HEK293 (cell line): ENCODE measurements around the gene HJURP.

Source experiments
- CTCF ChIA-PET: fragments of 350-600 bp; formaldehyde crosslinking; extraction: SDS; loops from one replicate; lab custom pipeline; 2021; ENCODE audit warnings: antibody characterized with exemption; lab: Yijun Ruan, JAX
- POLR2A ChIA-PET: fragments of 300-600 bp; formaldehyde crosslinking; extraction: SDS; loops from one replicate; lab custom pipeline; 2020; ENCODE audit warnings: antibody characterized with exemption, inconsistent platforms; lab: Yijun Ruan, JAX
- H3K27ac ChIP-seq: fragments of 200-500 bp; sonication (Bioruptor generic); 2 replicates; pipeline ENCODE4 v1.5.1; 2014; ENCODE audit warnings: low read depth, low read length, control low read depth, inconsistent platforms; ENCODE audit errors: extremely low read depth
- H3K36me3 ChIP-seq, 2 experiments: fragments of 200-500 bp in 1 of 2; sonication (Bioruptor generic) in 1 of 2; 1 replicate in 1 of 2; 2 replicates in 1 of 2; pipeline ENCODE4 v1.5.1; 2014 to 2017; ENCODE audit warnings: inconsistent platforms in 2 of 2, low read length in 2 of 2; ENCODE audit not compliant: control insufficient read depth in 2 of 2, insufficient read depth in 1 of 2
- H3K4me1 ChIP-seq: fragments of 200-500 bp; sonication (Bioruptor generic); 2 replicates; pipeline ENCODE4 v1.5.1; 2014; ENCODE audit warnings: mild to moderate bottlenecking, low read length, inconsistent platforms; ENCODE audit not compliant: control insufficient read depth, insufficient read depth
- H3K4me3 ChIP-seq: 2 replicates; pipeline ENCODE4 v1.5.1; 2011; ENCODE audit warnings: low read depth, mild to moderate bottlenecking, control low read depth, low read length, moderate library complexity
- H3K9me3 ChIP-seq: fragments of 200-500 bp; sonication (Bioruptor generic); 2 replicates; pipeline ENCODE4 v1.5.1; 2014; ENCODE audit warnings: low read depth, low read length, inconsistent platforms; ENCODE audit not compliant: control insufficient read depth, insufficient read depth
- GLI2 ChIP-seq: fragments of 450-650 bp; formaldehyde crosslinking; IDR thresholded peaks from 2 replicates; pipeline ENCODE4; 2017; ENCODE audit warnings: missing biosample characterization, missing genetic modification characterization, low read depth, borderline replicate concordance
- KLF8 ChIP-seq: fragments of 450-650 bp; formaldehyde crosslinking; IDR thresholded peaks from 2 replicates; pipeline ENCODE4 v1.5.1; 2016; ENCODE audit warnings: missing biosample characterization, missing genetic modification characterization
- MYNN ChIP-seq: fragments of 450-650 bp; formaldehyde crosslinking; IDR thresholded peaks from 2 replicates; pipeline ENCODE4 v1.5.1; 2016; ENCODE audit warnings: missing biosample characterization, missing genetic modification characterization, borderline replicate concordance
- OVOL3 ChIP-seq: fragments of 450-650 bp; formaldehyde crosslinking; IDR thresholded peaks from 2 replicates; pipeline ENCODE4 v1.5.1; 2016; ENCODE audit warnings: missing biosample characterization, missing genetic modification characterization
- SETDB1 ChIP-seq: IDR thresholded peaks from one replicate; pipeline ENCODE4 v1.6.1; 2017; ENCODE audit warnings: mild to moderate bottlenecking, low read length, moderate library complexity, mixed read lengths; ENCODE audit not compliant: insufficient read length
- ZBTB48 ChIP-seq: fragments of 450-650 bp; formaldehyde crosslinking; IDR thresholded peaks from 2 replicates; pipeline ENCODE4 v1.5.1; 2016; ENCODE audit warnings: missing biosample characterization, missing genetic modification characterization
- ZNF10 ChIP-seq: fragments of 450-650 bp; formaldehyde crosslinking; IDR thresholded peaks from 2 replicates; pipeline ENCODE4 v1.5.1; 2017; ENCODE audit warnings: missing biosample characterization, missing genetic modification characterization
- ZNF138 ChIP-seq: fragments of 450-650 bp; formaldehyde crosslinking; IDR thresholded peaks from 2 replicates; pipeline ENCODE4 v1.5.1; 2016; ENCODE audit warnings: missing biosample characterization, missing genetic modification characterization, borderline replicate concordance
- ZNF157 ChIP-seq: fragments of 450-650 bp; formaldehyde crosslinking; IDR thresholded peaks from 2 replicates; pipeline ENCODE4 v1.5.1; 2016; ENCODE audit warnings: missing biosample characterization, missing genetic modification characterization
- ZNF211 ChIP-seq: fragments of 450-650 bp; formaldehyde crosslinking; IDR thresholded peaks from 2 replicates; pipeline ENCODE4 v1.5.1; 2016; ENCODE audit warnings: low read depth, missing biosample characterization, missing genetic modification characterization
- ZNF214 ChIP-seq: fragments of 450-650 bp; formaldehyde crosslinking; IDR thresholded peaks from 2 replicates; pipeline ENCODE4 v1.5.1; 2017; ENCODE audit warnings: missing biosample characterization, mild to moderate bottlenecking, missing genetic modification characterization, borderline replicate concordance
- ZNF223 ChIP-seq: fragments of 450-650 bp; formaldehyde crosslinking; IDR thresholded peaks from 2 replicates; pipeline ENCODE4 v1.5.1; 2016; ENCODE audit warnings: missing biosample characterization, missing genetic modification characterization
- ZNF248 ChIP-seq: fragments of 450-650 bp; formaldehyde crosslinking; IDR thresholded peaks from 2 replicates; pipeline ENCODE4 v1.5.1; 2017; ENCODE audit warnings: missing biosample characterization, missing genetic modification characterization
- ZNF274 ChIP-seq, 2 experiments: fragments of 200-500 bp in 1 of 2; fragments of 450-650 bp in 1 of 2; sonication (Bioruptor generic) in 1 of 2; formaldehyde crosslinking in 1 of 2; IDR thresholded peaks; 2 replicates each; pipeline versions ENCODE4 v1.5.1 to v1.6.1; 2014 to 2016; ENCODE audit warnings: borderline replicate concordance in 1 of 2, inconsistent platforms in 1 of 2, low read length in 1 of 2, missing biosample characterization in 1 of 2, missing genetic modification characterization in 1 of 2
- ZNF362 ChIP-seq: fragments of 450-650 bp; formaldehyde crosslinking; IDR thresholded peaks from 2 replicates; pipeline ENCODE4 v1.5.1; 2016; ENCODE audit warnings: missing biosample characterization, missing genetic modification characterization
- ZNF510 ChIP-seq: fragments of 450-650 bp; formaldehyde crosslinking; IDR thresholded peaks from 2 replicates; pipeline ENCODE4 v1.5.1; 2018; ENCODE audit warnings: mild to moderate bottlenecking, missing genetic modification characterization, missing biosample characterization; ENCODE audit not compliant: insufficient replicate concordance
- ZNF529 ChIP-seq: fragments of 450-650 bp; formaldehyde crosslinking; IDR thresholded peaks from 2 replicates; pipeline ENCODE4 v1.5.1; 2017; ENCODE audit warnings: missing genetic modification characterization, missing biosample characterization; ENCODE audit not compliant: insufficient replicate concordance
- ZNF571 ChIP-seq: fragments of 450-650 bp; formaldehyde crosslinking; IDR thresholded peaks from 2 replicates; pipeline ENCODE4 v1.5.0; 2017; ENCODE audit warnings: missing biosample characterization, missing genetic modification characterization
- ZNF600 ChIP-seq: fragments of 450-650 bp; formaldehyde crosslinking; IDR thresholded peaks from 2 replicates; pipeline ENCODE4 v1.5.1; 2016; ENCODE audit warnings: missing biosample characterization, missing genetic modification characterization
- ZNF639 ChIP-seq: fragments of 450-650 bp; formaldehyde crosslinking; IDR thresholded peaks from 2 replicates; pipeline ENCODE4 v1.5.1; 2016; ENCODE audit warnings: missing biosample characterization, missing genetic modification characterization
- ZNF830 ChIP-seq: fragments of 450-650 bp; IDR thresholded peaks from 2 replicates; pipeline ENCODE4 v1.5.0; 2018; ENCODE audit warnings: missing biosample characterization, missing genetic modification characterization, low read depth, mild to moderate bottlenecking, moderate library complexity
- ZSCAN23 ChIP-seq: fragments of 450-650 bp; formaldehyde crosslinking; IDR thresholded peaks from 2 replicates; pipeline ENCODE4 v1.5.1; 2016; ENCODE audit warnings: missing biosample characterization, missing genetic modification characterization
- ZSCAN30 ChIP-seq: fragments of 450-650 bp; IDR thresholded peaks from 2 replicates; pipeline ENCODE4 v1.5.1; 2018; ENCODE audit warnings: missing biosample characterization, mild to moderate bottlenecking, missing genetic modification characterization, moderate library complexity
- ZSCAN5A ChIP-seq: fragments of 450-650 bp; formaldehyde crosslinking; IDR thresholded peaks from 2 replicates; pipeline ENCODE4 v1.5.1; 2016; ENCODE audit warnings: missing biosample characterization, missing genetic modification characterization
- ZXDB ChIP-seq: fragments of 450-650 bp; formaldehyde crosslinking; IDR thresholded peaks from 2 replicates; pipeline ENCODE4 v1.5.1; 2016; ENCODE audit warnings: missing biosample characterization, missing genetic modification characterization

HJURP gene

DNA sequence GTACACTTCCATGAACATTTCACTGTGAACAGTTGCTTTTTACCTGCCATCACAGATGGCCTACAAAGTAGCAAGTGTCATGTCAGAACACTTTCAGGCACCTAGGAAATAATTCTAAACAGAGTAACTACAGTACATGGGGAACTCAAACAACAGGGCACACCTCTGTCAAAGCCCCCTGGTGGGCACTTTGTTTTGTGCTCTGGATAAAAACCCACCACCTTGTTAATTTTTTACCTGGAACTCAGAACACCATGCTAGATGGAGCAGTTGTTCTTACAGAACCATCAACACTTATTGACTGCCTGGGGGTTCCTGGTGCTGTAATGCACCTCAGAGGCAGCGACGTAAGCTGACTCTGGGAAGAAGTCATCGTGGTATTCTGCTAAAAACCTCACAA is 11.5 kb upstream of the HJURP start:
- POLR2A ChIA-PET = no interaction called here
- H3K4me3 ChIP-seq = no peak overlapping the region
- no peak overlapping the region for H3K27ac ChIP-seq
- peaks cover 0 to 18% of the 10 kb centered on the region in 2 experiments; a peak in 2 of 3 replicates for H3K36me3 ChIP-seq
- CTCF ChIA-PET = interaction anchor here (0.5 to 3.3 kb wide), 4 partner anchors 8 to 63 kb away, joined by 3 to 18 read pairs (median 6); partner anchors contain the start of genes HJURP and TRPM8
- TF ChIP-seq ZNF510 (no peak), SETDB1 (no peak), ZSCAN5A (tag by site-specific recombination) (no peak), ZSCAN23 (tag by site-specific recombination) (no peak), ZSCAN30 (tag by site-specific recombination) (no peak), ZNF600 (tag by site-specific recombination) (no peak), GLI2 (tag by site-specific recombination) (no peak), ZNF274 (IDR thresholded peaks at IDR 0.05; ENCODE audit: low read length) (no peak), ZNF274 (tag by site-specific recombination; IDR thresholded peaks at IDR 0.05; ENCODE audit: borderline replicate concordance) (no peak), ZNF248 (no peak), ZXDB (no peak), ZNF138 (no peak)
- no peaks in the 10 kb centered on the region for H3K9me3 ChIP-seq
- H3K4me1 ChIP-seq = no peaks in the 10 kb centered on the region

- POLR2A ChIA-PET = no interaction called here
- no peak overlapping the region for H3K4me3 ChIP-seq
These were observed 8.0 kb upstream of the HJURP start for GRCh38 chr2:233862261-233862768.

GRCh38 chr2:233858331-233858730 is 4.0 kb upstream of the HJURP start:
- no peaks in the 10 kb centered on the region for H3K9me3 ChIP-seq
- ChIA-PET CTCF (interaction anchor here (0.6 to 2.5 kb wide), 13 partner anchors 8 to 368 kb away, joined by 3 to 18 read pairs (median 3); no protein-coding TSS in a partner anchor), POLR2A (no interaction called here)
- no peak overlapping the region for H3K4me3 ChIP-seq
- H3K27ac ChIP-seq = no peak overlapping the region
- peaks cover 0 to 3% of the 10 kb centered on the region in 2 experiments; a peak in 1 of 3 replicates for H3K36me3 ChIP-seq
- H3K4me1 ChIP-seq = no peaks in the 10 kb centered on the region
- TF ChIP-seq ZNF223 (tag by site-specific recombination) = no peak
- no peak for TF ChIP-seq ZNF157
- no peak for TF ChIP-seq MYNN (tag by site-specific recombination)
- no peak for TF ChIP-seq ZNF529 (tag by site-specific recombination)
- no peak for TF ChIP-seq KLF8
- no peak for TF ChIP-seq ZNF10 (tag by site-specific recombination)
- TF ChIP-seq OVOL3 (tag by site-specific recombination) = no peak
- TF ChIP-seq ZNF639 (tag by site-specific recombination) = no peak
- TF ChIP-seq ZNF214 (tag by site-specific recombination) = no peak
- TF ChIP-seq ZNF830 = no peak
- no peak for TF ChIP-seq ZNF571 (tag by site-specific recombination)
- TF ChIP-seq ZBTB48 (tag by site-specific recombination) = no peak
- no peak for TF ChIP-seq ZNF362 (tag by site-specific recombination)
- no peak for TF ChIP-seq ZNF510
- no peak for TF ChIP-seq ZNF211

More at GRCh38 chr2:233862261-233862768, 8.0 kb upstream of the HJURP start:
- Histone ChIP-seq H3K27ac (no peak overlapping the region), H3K4me1 (no peaks in the 10 kb centered on the region), H3K9me3 (no peaks in the 10 kb centered on the region), H3K36me3 (peaks cover 0 to 18% of the 10 kb centered on the region in 2 experiments; a peak in 2 of 3 replicates)
- TF ChIP-seq ZNF362 (tag by site-specific recombination) = no peak
- CTCF ChIA-PET = interaction anchor here (0.6 kb wide), 1 partner anchor 409 kb away, joined by 3 read pairs; no protein-coding TSS in a partner anchor
